Right cardiac atrium (tissue), 5 donors: Measurements from ENCODE around the gene ZNHIT6. TPM values are rescaled to one million over a fixed set of nuclear protein-coding genes. Genes with fewer than 3 reads are reported as not detected.

Experiments used
- ATAC-seq, 2 donors: fragments of 200-7000 bp; cut with Tn5 transposase; one replicate each; pipeline versions ENCODE4 v1.8.0 to v1.9.1; 2020; ENCODE audit warnings: moderate library complexity in 2 of 2, mild to moderate bottlenecking in 1 of 2
- DNase-seq, 3 donors: peaks; one replicate each; pipeline ENCODE4 v3.0.0-alpha.2; 2020
- H3K27ac ChIP-seq: one replicate; pipeline ENCODE4 v1.5.1; 2013; ENCODE audit warnings: mild to moderate bottlenecking, low read length, control low read depth, moderate library complexity
- H3K27me3 ChIP-seq: one replicate; pipeline ENCODE4 v1.6.1; 2013; ENCODE audit not compliant: control insufficient read depth, insufficient read depth
- H3K4me1 ChIP-seq: one replicate; pipeline ENCODE4 v1.6.1; 2013; ENCODE audit warnings: low read length; ENCODE audit not compliant: control insufficient read depth, insufficient read depth
- H3K4me3 ChIP-seq: one replicate; pipeline ENCODE4 v1.5.1; 2013; ENCODE audit warnings: low read length, control low read depth
- H3K9me3 ChIP-seq: one replicate; pipeline ENCODE4 v1.6.1; 2013; ENCODE audit warnings: low read length; ENCODE audit not compliant: control insufficient read depth
- WGBS: extraction: QIAGEN DNeasy Blood & Tissue Kit; methylation state at CpG from one replicate; pipeline ENCODE4 v1.1.7; 2013; 5-methylcytosine and 5-hydroxymethylcytosine counted together
- intact Hi-C, 4 donors: fragments of 100-400 bp; cut with DNase I; formaldehyde crosslinking; loops; one replicate each; pipeline versions ENCODE4 v1.11.0 to v1.14.0; 2022 to 2023
- polyA plus RNA-seq: library from polyadenylated mRNA; stranded (reverse); fragments of 200-250 nt; gene quantifications from one replicate; pipeline ENCODE4 v1.2.3, GENCODE V29; 2013
- total RNA-seq, 4 donors: library from RNA; stranded (reverse); fragmentation: NEBNext Ultra II Directional; extraction: Animal tissue kit (Norgen Biotek cat#: 25700); gene quantifications; one replicate each; pipeline ENCODE4 v1.2.1, GENCODE V29; 2021
- donor health status: healthy with polysubstance abuse.
- donor health status: DM: no; HTN: yes; CAD: no.
- donor health status: DM: no; HTN: no; CAD: no.
- donor health status: DM: no; HTN: yes; CAD: no; lungs with severe emphysema.
- donor health status: DM: yes; HTN: yes; CAD: no.

Gene ZNHIT6
- total and polyA plus RNA-seq, 5 donors, result 7.7 to 13.7 (median 10.5) TPM

DNA sequence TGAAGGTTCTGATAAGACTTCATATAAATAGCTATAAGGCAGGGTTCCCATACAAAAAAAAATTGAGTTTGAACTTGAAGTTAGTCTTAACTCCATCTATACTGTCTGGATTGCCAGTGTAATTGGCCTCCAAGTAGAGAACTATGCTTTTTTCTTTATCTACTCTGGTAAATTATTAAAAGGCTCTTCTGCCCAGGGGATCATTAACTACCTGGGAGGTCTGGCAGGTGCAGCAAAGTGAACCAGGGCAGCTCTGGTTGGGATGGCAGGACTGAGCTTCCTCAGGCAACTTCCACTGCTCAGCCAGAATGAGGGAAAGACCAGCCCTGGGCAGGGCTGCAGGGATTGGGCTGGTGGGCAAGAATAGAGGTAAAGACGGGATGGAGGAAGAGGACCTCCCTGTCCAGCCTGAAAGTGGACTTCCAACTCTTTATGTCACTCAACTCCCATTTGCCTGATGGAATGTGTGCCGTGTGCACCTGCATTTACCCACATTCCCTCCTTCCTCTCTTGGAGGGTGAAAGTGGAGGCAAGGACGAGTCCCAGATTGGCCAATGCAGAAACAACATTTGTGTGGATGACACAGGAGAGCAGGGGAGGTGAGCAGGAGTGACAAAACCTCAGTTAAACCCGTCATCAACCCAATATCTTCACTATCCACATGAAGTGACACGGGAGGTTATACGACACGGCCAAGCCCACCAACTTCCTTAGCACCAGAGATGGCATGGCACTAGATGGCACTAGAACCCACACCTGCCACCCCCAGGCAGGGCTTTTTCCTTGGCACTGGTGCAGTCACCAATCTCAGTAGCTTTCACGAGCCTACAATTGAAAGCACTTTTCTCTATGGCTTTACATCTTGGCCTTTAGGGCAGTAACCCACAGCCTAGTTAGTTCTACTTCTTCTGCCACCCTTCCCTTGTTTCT is 102.5 kb downstream of the ZNHIT6 start:
- peak in 1 of 3 donors; percentile 34 for DNase-seq
- H3K4me1 ChIP-seq, result no peaks in the 10 kb centered on the region
- H3K27me3 ChIP-seq, result no peaks in the 10 kb centered on the region
- no peaks in the 10 kb centered on the region for H3K9me3 ChIP-seq
- 87% methylated on average over 8 of the region's 8 CpGs for WGBS
- ATAC-seq, result peak; percentile 41 to 68
- H3K27ac ChIP-seq, result no peak overlapping the region
- H3K4me3 ChIP-seq, result no peak overlapping the region
- intact Hi-C loops, result no loop called here

DNA sequence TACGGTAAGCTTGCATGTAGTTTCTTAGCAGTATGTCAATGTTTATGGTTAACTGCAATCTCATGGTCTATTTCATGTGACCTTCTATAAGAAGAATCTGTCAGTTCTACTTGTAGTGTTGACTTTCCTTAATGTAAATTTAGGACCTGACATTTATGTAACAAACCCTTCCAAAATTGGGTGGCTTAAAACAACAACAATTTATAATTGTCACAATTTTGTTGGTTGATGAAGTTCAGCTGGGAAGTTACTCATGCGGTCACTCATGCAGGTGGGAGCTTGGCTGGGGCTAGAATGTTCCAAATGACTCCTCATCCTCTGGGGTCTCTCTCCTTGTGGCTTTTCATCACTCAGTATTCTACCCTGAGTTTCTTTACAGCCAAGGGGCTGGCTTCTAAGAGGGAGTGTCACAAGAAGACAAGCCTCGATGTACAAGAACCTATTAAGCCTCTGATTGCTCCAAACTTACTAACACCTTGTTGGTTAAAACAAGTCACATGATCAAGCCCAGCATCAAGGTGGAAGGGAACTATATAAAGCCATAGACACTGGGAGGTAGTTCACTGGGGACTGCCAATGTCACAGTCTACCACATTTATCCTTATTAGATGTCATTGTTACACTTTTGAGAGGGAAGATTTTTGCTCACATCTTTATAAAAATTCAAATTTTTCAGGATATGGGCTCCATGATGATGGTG is 103.8 kb downstream of the ZNHIT6 start:
- Histone ChIP-seq H3K27me3 (no peaks in the 10 kb centered on the region), H3K4me1 (no peaks in the 10 kb centered on the region), H3K9me3 (no peaks in the 10 kb centered on the region), H3K4me3 (no peak overlapping the region), H3K27ac (no peak overlapping the region)
- ATAC-seq, result no peak
- DNase-seq, result no peak
- intact Hi-C loops, result no loop called here
- WGBS, result 87% methylated on average over 3 of the region's 3 CpGs

DNA sequence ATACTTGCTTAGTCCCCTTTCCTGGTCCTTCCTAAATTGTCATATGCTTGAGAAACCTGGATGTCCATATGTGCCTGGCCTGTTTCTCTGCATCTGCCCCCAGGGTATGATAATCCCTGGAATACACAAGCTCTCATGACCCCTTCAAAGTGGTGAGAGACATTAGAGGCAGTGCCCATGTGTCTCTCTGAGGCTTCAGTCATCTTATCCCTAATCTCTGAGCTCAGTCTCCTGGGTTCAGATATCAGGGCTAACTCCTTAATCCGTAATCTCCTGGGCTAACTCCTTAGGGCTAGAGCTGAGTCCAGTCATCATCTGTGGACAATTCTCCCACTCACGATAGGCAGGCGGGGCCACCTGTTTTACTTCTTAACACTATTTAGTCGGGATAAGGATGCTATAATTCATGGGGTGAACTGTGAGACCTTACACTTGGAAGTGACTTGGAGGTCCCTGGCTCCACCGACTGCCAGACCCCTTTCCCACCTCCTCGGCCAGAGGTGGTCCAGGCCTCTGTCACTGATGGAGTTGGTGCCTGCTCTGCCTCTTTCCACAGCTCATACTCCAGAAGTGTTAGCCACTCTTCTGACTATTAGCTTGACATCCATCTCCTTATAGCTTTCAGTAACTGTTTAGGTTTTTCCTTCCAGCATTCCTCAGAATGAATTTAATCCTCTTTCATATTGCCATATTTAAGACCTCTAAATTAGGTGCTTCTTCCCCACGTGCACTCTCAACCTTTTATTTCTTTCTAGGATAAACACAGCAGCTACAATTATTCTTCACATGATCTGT is 105.0 kb downstream of the ZNHIT6 start:
- no peak for ATAC-seq
- intact Hi-C loops, result no loop called here

DNA sequence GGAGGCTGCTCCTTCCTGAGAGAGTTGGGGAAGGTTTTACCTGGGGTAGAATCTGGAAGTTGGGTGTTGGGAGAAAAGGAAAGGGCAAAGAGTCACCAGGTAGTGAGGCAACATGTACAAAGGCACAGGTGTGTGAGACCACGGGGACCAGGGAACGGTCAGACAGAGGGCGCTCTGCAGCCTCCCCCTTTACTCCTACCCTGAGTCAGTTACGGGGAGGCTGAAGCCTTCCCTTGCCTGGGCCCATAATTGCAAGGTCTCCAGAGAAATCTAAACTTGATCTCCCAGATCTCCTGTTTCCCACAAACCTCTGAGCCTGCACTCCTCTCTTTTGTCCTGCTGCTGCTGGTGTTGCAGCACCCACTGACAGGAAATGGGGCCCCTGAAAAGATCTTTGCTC is 105.7 kb downstream of the ZNHIT6 start:
- no peak for ATAC-seq
- Histone ChIP-seq H3K27ac (no peak overlapping the region), H3K27me3 (no peaks in the 10 kb centered on the region), H3K4me1 (no peaks in the 10 kb centered on the region), H3K9me3 (no peaks in the 10 kb centered on the region), H3K4me3 (no peak overlapping the region)
- WGBS, result 87% methylated on average over 4 of the region's 4 CpGs
- no peak for DNase-seq
- intact Hi-C loops, result no loop called here

More for the DNA sequence above, 105.0 kb downstream of the ZNHIT6 start:
- Histone ChIP-seq H3K9me3 (no peaks in the 10 kb centered on the region), H3K4me3 (no peak overlapping the region), H3K4me1 (no peaks in the 10 kb centered on the region), H3K27me3 (no peaks in the 10 kb centered on the region), H3K27ac (no peak overlapping the region)
- DNase-seq, result no peak
- 75% methylated on average over 7 of the region's 7 CpGs for WGBS

DNA sequence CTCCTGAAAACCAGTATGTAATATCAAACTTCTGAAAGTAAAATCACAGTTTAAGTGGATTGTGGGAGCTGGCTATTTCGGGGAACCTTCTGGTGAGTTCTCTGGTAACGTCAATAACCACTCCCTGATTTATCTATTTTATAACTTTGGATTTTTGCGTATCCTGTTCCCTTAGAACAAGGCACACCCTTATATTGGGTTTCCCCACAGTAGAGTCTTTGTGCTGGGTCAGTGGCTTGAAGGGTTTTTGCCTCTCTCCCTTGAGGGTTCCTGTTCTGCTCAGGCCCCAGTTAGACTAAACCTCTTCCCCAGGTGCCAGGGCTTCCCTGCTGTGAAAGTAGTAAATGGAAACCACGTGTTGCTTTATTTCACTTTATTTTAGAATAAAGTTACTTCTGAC is 106.3 kb downstream of the ZNHIT6 start:
- Histone ChIP-seq H3K27me3 (no peaks in the 10 kb centered on the region), H3K4me1 (no peaks in the 10 kb centered on the region), H3K27ac (no peak overlapping the region), H3K4me3 (no peak overlapping the region), H3K9me3 (no peaks in the 10 kb centered on the region)
- ATAC-seq (no peak), DNase-seq (no peak)
- intact Hi-C loops, result no loop called here
- WGBS, result 77% methylated on average over 4 of the region's 4 CpGs

DNA sequence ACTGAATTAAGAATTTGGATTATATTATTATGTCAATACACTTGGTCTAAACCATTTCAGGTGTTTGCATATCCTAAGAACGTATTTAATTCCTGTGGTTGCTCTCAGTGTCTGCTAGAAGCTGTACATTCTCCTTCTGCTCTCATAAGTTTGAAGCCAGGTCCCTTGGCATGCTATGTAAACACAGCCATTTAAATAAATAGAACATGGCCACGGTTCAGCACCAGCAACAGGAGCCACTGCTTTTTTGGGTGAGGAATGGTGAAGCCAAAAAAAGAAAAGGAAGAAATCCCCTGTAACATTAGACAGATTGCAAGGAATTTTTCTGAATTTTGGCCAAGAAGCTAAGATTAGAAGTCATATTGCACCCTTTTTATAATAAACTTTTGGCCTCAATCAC is 108.6 kb downstream of the ZNHIT6 start:
- no peak for DNase-seq
- Histone ChIP-seq H3K27ac (no peak overlapping the region), H3K4me1 (no peaks in the 10 kb centered on the region), H3K9me3 (no peaks in the 10 kb centered on the region), H3K27me3 (no peaks in the 10 kb centered on the region), H3K4me3 (no peak overlapping the region)
- WGBS, result 68% methylated on average over 2 of the region's 2 CpGs
- intact Hi-C loops, result no loop called here
- ATAC-seq, result no peak

Other genes starting within 250 kb of the ZNHIT6 start
- gene DDAH1, start 243.3 kb downstream of the ZNHIT6 start, total RNA-seq, result 10 to 100 TPM in 1 of 4 donors, 1 to 10 TPM in 3; 4.5 to 10.1 (median 5.8) TPM
- 3.8 TPM for gene DDAH1, start 243.3 kb downstream of the ZNHIT6 start, polyA plus RNA-seq
- 100 to 1,000 TPM in 1 of 4 donors, 10 to 100 TPM in 3; 23.8 to 112 (median 36.2) TPM for gene CCN1, start 127.7 kb downstream of the ZNHIT6 start, total RNA-seq
- gene CCN1, start 127.7 kb downstream of the ZNHIT6 start, polyA plus RNA-seq, result 275 TPM